Measurements from ENCODE around the gene GEN1. TPM values are rescaled to one million over a fixed set of nuclear protein-coding genes. Genes with fewer than 3 reads are reported as not detected.

The GEN1 gene
- total and polyA plus RNA-seq, 2 of the 13 experiments (the other 11 are each of a cell fraction or from before 2014, with no cell fraction given) = 9.9 to 27.1 TPM

DNA sequence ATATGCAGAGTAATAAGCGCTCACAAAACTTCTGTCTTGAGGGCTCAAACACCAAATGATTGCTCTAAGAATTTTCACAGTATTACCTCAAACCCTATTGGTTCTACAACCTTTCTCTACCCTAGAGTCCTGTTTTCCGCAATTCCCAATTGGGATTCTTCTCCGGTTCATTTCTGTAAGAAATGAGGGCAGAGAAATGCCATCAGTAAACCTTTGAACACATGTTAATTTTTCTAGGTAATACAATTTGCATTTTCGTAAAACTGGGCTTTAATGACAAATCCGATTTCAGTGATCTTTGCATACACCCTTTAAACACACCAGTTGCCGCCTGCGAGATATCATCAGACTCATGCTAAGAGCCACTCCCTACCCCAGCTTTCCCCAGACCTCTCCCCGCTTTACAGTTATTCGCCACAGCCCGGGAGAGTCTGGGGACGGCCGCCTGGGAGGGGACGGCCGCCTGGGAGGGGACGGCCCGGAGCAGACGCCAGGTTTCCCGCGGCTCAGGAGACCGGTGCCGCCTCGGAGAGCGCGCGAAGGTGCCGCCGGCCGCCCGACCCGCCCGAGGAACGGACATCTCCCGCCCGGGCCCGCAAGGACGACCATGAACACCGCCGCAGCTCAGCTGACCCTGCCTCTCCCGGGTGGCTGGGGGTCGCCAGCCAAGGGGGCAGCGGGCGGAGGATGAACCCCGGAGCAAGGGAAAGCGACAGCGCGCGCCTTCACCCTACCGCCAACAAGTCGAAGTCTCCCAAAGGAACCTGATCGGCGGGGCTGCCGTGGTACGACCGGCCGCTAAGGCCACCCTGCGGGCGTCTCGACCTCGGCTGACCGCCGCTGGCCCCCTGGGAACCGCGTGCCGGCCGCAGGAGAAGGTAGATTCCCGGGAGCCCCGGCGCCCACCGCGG lies 791 bp upstream of the GEN1 start (continued):
- TF ChIP-seq CTCF (CRISPR knock-in tag; IDR thresholded peaks at IDR 0.05) (no peak), ZNF292 (CRISPR knock-in tag; IDR thresholded peaks at IDR 0.05; ENCODE audit: borderline replicate concordance, low read depth) (peak; percentile 34; the same call in 1 of the 2 replicates), ZNF44 (CRISPR knock-in tag; IDR thresholded peaks at IDR 0.05) (peak; percentile 83), AHDC1 (CRISPR knock-in tag; IDR thresholded peaks at IDR 0.05; ENCODE audit: borderline replicate concordance) (peak; percentile 80), ZNF709 (CRISPR knock-in tag; IDR thresholded peaks at IDR 0.05) (peak; percentile 90), HMGXB4 (CRISPR knock-in tag; IDR thresholded peaks at IDR 0.05; ENCODE audit: borderline replicate concordance in 1 of 2, low read depth in 1 of 2) (peak in 1 of 2 experiments; percentile 57; a peak in 3 of 4 replicates), CBFB (CRISPR knock-in tag; IDR thresholded peaks at IDR 0.05) (peak; percentile 46), ZNF570 (CRISPR knock-in tag; IDR thresholded peaks at IDR 0.05; ENCODE audit: borderline replicate concordance) (no peak), SP5 (CRISPR knock-in tag; IDR thresholded peaks at IDR 0.05; ENCODE audit: borderline replicate concordance, low read depth) (no peak), ZNF704 (CRISPR knock-in tag; IDR thresholded peaks at IDR 0.05; ENCODE audit: borderline replicate concordance) (peak; percentile 86), ZNF749 (CRISPR knock-in tag; IDR thresholded peaks at IDR 0.05; ENCODE audit: borderline replicate concordance) (peak; percentile 49; the same call in 1 of the 2 replicates), LCORL (IDR thresholded peaks at IDR 0.05) (no peak), LCORL (CRISPR knock-in tag; IDR thresholded peaks at IDR 0.05) (peak; percentile 59), ZNF441 (CRISPR knock-in tag; IDR thresholded peaks at IDR 0.05; ENCODE audit: borderline replicate concordance) (peak; percentile 64)
- TF ChIP-seq, protein P1, sequence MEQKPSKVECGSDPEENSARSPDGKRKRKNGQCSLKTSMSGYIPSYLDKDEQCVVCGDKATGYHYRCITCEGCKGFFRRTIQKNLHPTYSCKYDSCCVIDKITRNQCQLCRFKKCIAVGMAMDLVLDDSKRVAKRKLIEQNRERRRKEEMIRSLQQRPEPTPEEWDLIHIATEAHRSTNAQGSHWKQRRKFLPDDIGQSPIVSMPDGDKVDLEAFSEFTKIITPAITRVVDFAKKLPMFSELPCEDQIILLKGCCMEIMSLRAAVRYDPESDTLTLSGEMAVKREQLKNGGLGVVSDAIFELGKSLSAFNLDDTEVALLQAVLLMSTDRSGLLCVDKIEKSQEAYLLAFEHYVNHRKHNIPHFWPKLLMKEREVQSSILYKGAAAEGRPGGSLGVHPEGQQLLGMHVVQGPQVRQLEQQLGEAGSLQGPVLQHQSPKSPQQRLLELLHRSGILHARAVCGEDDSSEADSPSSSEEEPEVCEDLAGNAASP (CRISPR knock-in tag; IDR thresholded peaks at IDR 0.05; ENCODE audit: borderline replicate concordance) = peak; percentile 66

All from HepG2 (cell line).